ENCODE results near the gene CDH13.

DNA sequence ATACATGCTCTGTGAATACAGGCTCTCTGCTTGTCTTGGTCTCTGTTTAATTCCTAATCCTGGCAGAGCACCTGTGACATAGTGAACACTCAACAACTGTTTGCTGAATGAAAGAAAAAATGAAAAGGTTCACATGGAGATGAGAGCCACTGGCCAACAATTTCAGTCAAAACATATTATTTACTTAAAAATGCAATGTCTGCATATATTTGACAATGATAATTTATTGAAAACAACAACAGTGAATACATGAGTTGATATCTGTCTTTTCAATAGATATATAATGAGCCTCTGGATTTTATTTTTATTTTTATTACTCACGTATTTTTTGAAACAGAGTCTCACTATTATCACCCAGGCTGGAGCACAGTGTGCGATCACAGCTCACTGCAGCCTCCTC, 136.6 kb downstream of the CDH13 start:
- TF ChIP-seq, protein P1, sequence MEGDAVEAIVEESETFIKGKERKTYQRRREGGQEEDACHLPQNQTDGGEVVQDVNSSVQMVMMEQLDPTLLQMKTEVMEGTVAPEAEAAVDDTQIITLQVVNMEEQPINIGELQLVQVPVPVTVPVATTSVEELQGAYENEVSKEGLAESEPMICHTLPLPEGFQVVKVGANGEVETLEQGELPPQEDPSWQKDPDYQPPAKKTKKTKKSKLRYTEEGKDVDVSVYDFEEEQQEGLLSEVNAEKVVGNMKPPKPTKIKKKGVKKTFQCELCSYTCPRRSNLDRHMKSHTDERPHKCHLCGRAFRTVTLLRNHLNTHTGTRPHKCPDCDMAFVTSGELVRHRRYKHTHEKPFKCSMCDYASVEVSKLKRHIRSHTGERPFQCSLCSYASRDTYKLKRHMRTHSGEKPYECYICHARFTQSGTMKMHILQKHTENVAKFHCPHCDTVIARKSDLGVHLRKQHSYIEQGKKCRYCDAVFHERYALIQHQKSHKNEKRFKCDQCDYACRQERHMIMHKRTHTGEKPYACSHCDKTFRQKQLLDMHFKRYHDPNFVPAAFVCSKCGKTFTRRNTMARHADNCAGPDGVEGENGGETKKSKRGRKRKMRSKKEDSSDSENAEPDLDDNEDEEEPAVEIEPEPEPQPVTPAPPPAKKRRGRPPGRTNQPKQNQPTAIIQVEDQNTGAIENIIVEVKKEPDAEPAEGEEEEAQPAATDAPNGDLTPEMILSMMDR (conservative IDR thresholded peaks at IDR 0.05 in 1 of 2, IDR thresholded peaks at IDR 0.05 in 1 of 2; ENCODE audit: low read depth in 1 of 2, low read length in 2 of 2): no peak
- no peak for TF ChIP-seq EZH2 (IDR thresholded peaks at IDR 0.05; ENCODE audit: low read length, missing control alignments)

Measured in fibroblast of lung (primary cell).